Pancreas (tissue), 10 donors: Measurements from ENCODE around the gene NOTCH3. TPM values are rescaled to one million over a fixed set of nuclear protein-coding genes. Genes with fewer than 3 reads are reported as not detected.

Experiments
- ATAC-seq, 4 donors: fragments of 200-7000 bp; cut with Tn5 transposase; one replicate each; pipeline versions ENCODE4 v1.8.0 to v1.9.1; 2020; ENCODE audit warnings: mild to moderate bottlenecking in 4 of 4, moderate library complexity in 4 of 4
- DNase-seq, 6 donors: peaks; one replicate each; pipeline ENCODE4 v3.0.0-alpha.2; 2020
- FAIRE-seq: peaks from 2 replicates; lab custom pipeline; 2012; peaks lifted over from hg19 to GRCh38; lab: Jason Lieb, UNC
- H3K27ac ChIP-seq, 4 donors: fragments of 200-600 bp; sonication (generic); 1 replicate in 3 of 4; 2 replicates in 1 of 4; pipeline versions ENCODE4 v1.5.0 to v1.8.0; 2020
- H3K27me3 ChIP-seq, 4 donors: fragments of 200-600 bp; one replicate each; pipeline ENCODE4 v1.8.0; 2021
- H3K36me3 ChIP-seq, 3 donors: fragments of 200-600 bp; sonication (generic) in 1 of 3; one replicate each; pipeline versions ENCODE4 v1.5.0 to v1.8.0; 2020 to 2021
- H3K4me1 ChIP-seq, 3 donors: fragments of 200-600 bp; one replicate each; pipeline ENCODE4 v1.8.0; 2021
- H3K4me3 ChIP-seq, 4 donors: fragments of 200-600 bp; sonication (generic) in 2 of 4; one replicate each; pipeline versions ENCODE4 v1.5.0 to v1.8.0; 2020 to 2021
- H3K9me3 ChIP-seq, 4 donors: fragments of 200-600 bp; one replicate each; pipeline ENCODE4 v1.8.0; 2021
- CTCF ChIP-seq, 4 donors: fragments of 200-600 bp; sonication (generic) in 3 of 4; IDR thresholded peaks; one replicate each; pipeline versions ENCODE4 v1.5.0 to v1.8.0; 2021; ENCODE audit warnings: antibody characterized with exemption in 4 of 4
- WGBS, 2 donors: extraction: QIAGEN DNeasy Blood & Tissue Kit; methylation state at CpG; one replicate each; pipeline ENCODE4 v1.1.7; 2013; 5-methylcytosine and 5-hydroxymethylcytosine counted together
- intact Hi-C, 3 donors: fragments of 100-400 bp; cut with DNase I; formaldehyde crosslinking; loops; one replicate each; pipeline versions ENCODE4 v1.11.1 to v1.14.2; 2022
- polyA plus RNA-seq, 2 donors: library from polyadenylated mRNA; stranded (reverse); fragments of 200-250 nt; gene quantifications; one replicate each; pipeline ENCODE4 v1.2.3, GENCODE V29; 2013
- total RNA-seq, 6 donors: library from RNA; stranded (reverse); fragmentation: NEBNext Ultra II Directional in 4 of 6; extraction: Animal tissue kit (Norgen Biotek cat#: 25700) in 4 of 6; gene quantifications; one replicate each; pipeline versions ENCODE4 v1.2.1 to v1.2.4, GENCODE V29; 2021 to 2023
- donor health status: healthy with polysubstance abuse.
- donor health status: DM: no; HTN: no; CAD: no; lungs with moderate emphysema.
- donor health status: DM: no; HTN: no; CAD: no.
- donor health status: control.
- donor health status: control.
- donor health status: Bipolar disorder and iron deficiency.
- donor health status: DM: yes; HTN: yes; CAD: no.
- donor health status: DM: no; HTN: no; CAD: no.
- donor health status: DM: no; HTN: no; CAD: no.
- donor health status: DM: yes; HTN: yes; CAD: no.

The NOTCH3 gene
- total and polyA plus RNA-seq, 8 donors = 7.3 to 29.4 (median 11.6) TPM

GRCh38 chr19:15196360-15197005 lies 4.3 kb downstream of the NOTCH3 start:
- H3K27ac ChIP-seq = peak overlapping the region; percentile 51 to 79 (median 70)

GRCh38 chr19:15195371-15196334 lies 5.1 kb downstream of the NOTCH3 start:
- Histone ChIP-seq H3K36me3 (peaks cover 0 to 6% (median 0%) of the 10 kb centered on the region in 3 donors), H3K4me1 (no peaks in the 10 kb centered on the region), H3K27me3 (no peaks in the 10 kb centered on the region), H3K4me3 (peak overlapping the region; percentile 10 to 53 (median 36)), H3K27ac (peak overlapping the region; percentile 51 to 79 (median 70)), H3K9me3 (no peaks in the 10 kb centered on the region)
- FAIRE-seq = no peak
- intact Hi-C loops = no loop called here
- peak; percentile 86 to 94 (median 88) for ATAC-seq
- peak; percentile 85 to 98 (median 94) for DNase-seq
- TF ChIP-seq CTCF (IDR thresholded peaks at IDR 0.05) = no peak
- WGBS, 2 donors = 0 to 1% methylated on average over 63 to 91 of the region's 91 CpGs

More at GRCh38 chr19:15196360-15197005, 4.3 kb downstream of the NOTCH3 start:
- FAIRE-seq (no peak), DNase-seq (no peak), ATAC-seq (peak in 3 of 4 donors; percentile 4 to 36 (median 9))
- H3K9me3 ChIP-seq = no peaks in the 10 kb centered on the region
- peak overlapping the region in 3 of 4 donors; percentile 29 to 53 (median 42) for H3K4me3 ChIP-seq
- no peak for TF ChIP-seq CTCF (IDR thresholded peaks at IDR 0.05)
- 20% methylated on average over 4 of the region's 4 CpGs for WGBS, 2 donors
- no peaks in the 10 kb centered on the region for H3K36me3 ChIP-seq
- intact Hi-C loops = no loop called here
- H3K27me3 ChIP-seq = no peaks in the 10 kb centered on the region
- no peaks in the 10 kb centered on the region for H3K4me1 ChIP-seq

GRCh38 chr19:15194938-15195337 lies 5.9 kb downstream of the NOTCH3 start:
- Histone ChIP-seq H3K4me1 (no peaks in the 10 kb centered on the region), H3K27me3 (no peaks in the 10 kb centered on the region), H3K36me3 (peaks cover 0 to 6% (median 0%) of the 10 kb centered on the region in 3 donors), H3K27ac (peak overlapping the region; percentile 51 to 79 (median 70)), H3K4me3 (peak overlapping the region in 2 of 4 donors; percentile 42 to 53), H3K9me3 (no peaks in the 10 kb centered on the region)
- ATAC-seq = peak in 2 of 4 donors; percentile 1 to 8
- peak in 1 of 6 donors; percentile 36 for DNase-seq
- TF ChIP-seq CTCF (IDR thresholded peaks at IDR 0.05) = no peak
- no peak for FAIRE-seq
- intact Hi-C loops = no loop called here
- WGBS, 2 donors = 65 to 68% methylated on average over 6 of the region's 6 CpGs

- no peaks in the 10 kb centered on the region for H3K4me1 ChIP-seq
- ATAC-seq = no peak
- H3K27me3 ChIP-seq = no peaks in the 10 kb centered on the region
- H3K9me3 ChIP-seq = no peaks in the 10 kb centered on the region
- no peak overlapping the region for H3K27ac ChIP-seq
- intact Hi-C loops = no loop called here
- DNase-seq = no peak
- FAIRE-seq = no peak
- H3K36me3 ChIP-seq = peaks cover 0 to 6% (median 0%) of the 10 kb centered on the region in 3 donors
- no peak overlapping the region for H3K4me3 ChIP-seq
- TF ChIP-seq CTCF (IDR thresholded peaks at IDR 0.05) = no peak
- 90 to 94% methylated on average over 16 to 18 of the region's 18 CpGs for WGBS, 2 donors
Measured at GRCh38 chr19:15191982-15192381, 8.8 kb downstream of the NOTCH3 start.
